ENCODE measurements around the gene PRKN.

Gene PRKN

DNA sequence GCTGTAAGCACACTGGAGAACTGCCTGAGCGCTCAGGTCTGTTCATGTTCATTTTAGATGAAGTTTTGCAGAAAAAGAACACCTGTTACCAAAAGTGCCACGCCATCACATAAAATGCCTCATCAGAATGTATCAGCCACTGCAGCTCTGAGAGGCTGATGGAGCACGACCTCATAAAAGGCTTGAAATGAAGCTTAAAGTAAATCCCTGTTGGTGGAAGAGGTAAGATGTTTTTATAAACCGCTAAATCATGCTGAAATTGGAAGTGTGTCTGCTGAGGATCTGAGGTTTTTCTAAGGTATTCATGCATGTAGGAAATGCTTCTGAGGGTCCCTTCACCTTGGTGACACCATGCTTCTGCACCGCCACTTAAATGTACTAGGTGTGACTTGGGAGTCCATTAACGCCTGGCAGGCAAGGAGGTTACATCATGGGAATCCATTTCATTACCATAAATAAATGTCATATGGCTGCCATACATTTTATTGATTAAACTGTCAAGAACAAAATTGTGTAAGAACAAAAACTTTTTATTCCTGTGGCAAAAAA, 1090.6 kb downstream of the PRKN start:
- no peak for DNase-seq (ENCODE audit: low read depth)
- no peak overlapping the region for H3K4me3 ChIP-seq (ENCODE audit: low read length)
- TF ChIP-seq, protein P1, sequence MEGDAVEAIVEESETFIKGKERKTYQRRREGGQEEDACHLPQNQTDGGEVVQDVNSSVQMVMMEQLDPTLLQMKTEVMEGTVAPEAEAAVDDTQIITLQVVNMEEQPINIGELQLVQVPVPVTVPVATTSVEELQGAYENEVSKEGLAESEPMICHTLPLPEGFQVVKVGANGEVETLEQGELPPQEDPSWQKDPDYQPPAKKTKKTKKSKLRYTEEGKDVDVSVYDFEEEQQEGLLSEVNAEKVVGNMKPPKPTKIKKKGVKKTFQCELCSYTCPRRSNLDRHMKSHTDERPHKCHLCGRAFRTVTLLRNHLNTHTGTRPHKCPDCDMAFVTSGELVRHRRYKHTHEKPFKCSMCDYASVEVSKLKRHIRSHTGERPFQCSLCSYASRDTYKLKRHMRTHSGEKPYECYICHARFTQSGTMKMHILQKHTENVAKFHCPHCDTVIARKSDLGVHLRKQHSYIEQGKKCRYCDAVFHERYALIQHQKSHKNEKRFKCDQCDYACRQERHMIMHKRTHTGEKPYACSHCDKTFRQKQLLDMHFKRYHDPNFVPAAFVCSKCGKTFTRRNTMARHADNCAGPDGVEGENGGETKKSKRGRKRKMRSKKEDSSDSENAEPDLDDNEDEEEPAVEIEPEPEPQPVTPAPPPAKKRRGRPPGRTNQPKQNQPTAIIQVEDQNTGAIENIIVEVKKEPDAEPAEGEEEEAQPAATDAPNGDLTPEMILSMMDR (IDR thresholded peaks at IDR 0.05; ENCODE audit: insufficient read depth, low read depth, low read length, missing control alignments): no peak

DNA sequence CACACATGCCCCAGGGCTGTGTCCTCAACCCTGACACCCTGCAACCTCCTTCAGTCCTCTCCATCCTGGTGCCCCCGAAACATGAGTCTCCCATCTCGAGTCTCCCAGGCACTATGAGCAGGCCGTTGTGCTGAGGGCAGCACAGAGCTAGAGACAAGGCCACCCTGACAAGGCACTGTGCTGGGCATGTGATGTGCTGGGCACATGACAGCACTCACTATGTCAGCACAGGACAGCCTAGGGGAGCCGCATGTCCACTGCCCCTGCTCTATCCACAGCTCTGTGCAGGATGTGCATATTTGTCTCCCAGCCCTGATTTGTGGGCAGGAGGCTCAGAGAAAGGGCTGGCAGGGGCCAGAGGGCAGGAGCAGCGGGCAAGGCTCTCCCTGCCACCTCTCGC, 1091.6 kb downstream of the PRKN start:
- DNase-seq (ENCODE audit: low read depth): no peak
- H3K4me3 ChIP-seq (ENCODE audit: low read length): no peak overlapping the region
- TF ChIP-seq, protein P1 (IDR thresholded peaks at IDR 0.05; ENCODE audit: insufficient read depth, low read depth, low read length, missing control alignments): no peak

DNA sequence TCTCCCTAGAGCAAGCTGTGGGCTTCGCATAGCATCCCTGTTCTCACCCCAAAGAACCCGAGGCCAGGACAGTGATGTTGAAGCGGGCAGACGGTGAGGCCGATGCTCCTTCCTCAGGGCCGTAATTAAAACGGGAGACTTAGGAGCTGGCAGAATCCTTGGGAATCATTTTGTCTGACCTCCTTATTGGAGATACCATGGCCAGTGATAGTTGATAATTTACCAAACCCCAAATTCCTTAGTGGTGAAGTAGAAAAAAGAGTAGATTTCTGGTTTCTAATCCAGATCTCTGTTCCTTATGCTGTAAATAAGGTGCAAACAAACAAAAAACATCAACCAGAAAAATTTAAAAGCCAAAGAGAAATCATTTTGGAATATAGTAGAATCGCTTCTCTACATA, 1092.7 kb downstream of the PRKN start:
- TF ChIP-seq, protein P1 (IDR thresholded peaks at IDR 0.05; ENCODE audit: insufficient read depth, low read depth, low read length, missing control alignments): no peak
- no peak for DNase-seq (ENCODE audit: low read depth)
- H3K4me3 ChIP-seq (ENCODE audit: low read length): no peak overlapping the region

DNA sequence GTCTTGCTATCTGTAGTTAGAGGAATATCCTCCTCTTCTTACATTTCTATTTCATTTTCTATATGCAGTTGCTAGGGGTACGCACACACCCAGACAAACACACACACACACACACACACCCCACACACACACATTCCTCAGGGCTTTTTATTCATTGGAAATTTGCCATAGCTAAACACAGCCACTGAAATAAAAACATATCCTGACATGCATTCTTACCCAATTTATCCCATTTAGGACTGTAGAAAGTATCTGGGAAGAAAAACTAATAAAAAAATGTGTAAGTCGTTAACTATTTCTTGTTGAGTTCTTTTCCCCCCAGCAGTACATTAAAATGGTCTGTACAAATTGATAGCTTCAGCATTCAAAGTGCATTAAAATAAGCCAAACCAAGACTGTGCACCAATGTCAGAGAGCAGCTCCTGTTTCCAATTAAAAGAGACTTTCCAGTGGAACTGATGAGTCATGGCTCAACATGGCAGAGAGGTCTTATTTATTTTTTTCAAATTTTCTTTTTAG, 1095.8 kb downstream of the PRKN start:
- no peak overlapping the region for H3K4me3 ChIP-seq (ENCODE audit: low read length)
- DNase-seq (ENCODE audit: low read depth): no peak
- TF ChIP-seq, protein P1 (IDR thresholded peaks at IDR 0.05; ENCODE audit: insufficient read depth, low read depth, low read length, missing control alignments): no peak

DNA sequence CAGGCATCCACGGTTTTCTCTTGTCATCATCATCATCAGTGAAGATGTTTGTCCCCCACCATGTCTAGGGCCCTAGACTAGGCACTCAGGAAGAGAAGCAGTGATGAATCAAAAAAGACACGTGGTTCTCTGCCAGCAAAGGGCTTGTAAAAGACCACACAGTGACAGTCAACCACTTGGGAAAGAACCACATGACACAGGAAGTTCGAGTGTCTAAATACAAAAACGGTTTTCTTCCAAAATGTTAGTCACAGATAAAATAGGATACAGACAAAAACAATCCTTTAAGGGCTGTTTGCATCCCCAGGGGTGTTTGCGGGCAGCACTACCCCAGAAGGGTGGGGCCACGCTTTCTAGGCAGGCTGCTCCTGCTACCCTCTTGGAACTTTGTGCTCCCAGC, 1096.9 kb downstream of the PRKN start:
- TF ChIP-seq, protein P1 (IDR thresholded peaks at IDR 0.05; ENCODE audit: insufficient read depth, low read depth, low read length, missing control alignments): no peak
- no peak overlapping the region for H3K4me3 ChIP-seq (ENCODE audit: low read length)
- DNase-seq (ENCODE audit: low read depth): no peak

DNA sequence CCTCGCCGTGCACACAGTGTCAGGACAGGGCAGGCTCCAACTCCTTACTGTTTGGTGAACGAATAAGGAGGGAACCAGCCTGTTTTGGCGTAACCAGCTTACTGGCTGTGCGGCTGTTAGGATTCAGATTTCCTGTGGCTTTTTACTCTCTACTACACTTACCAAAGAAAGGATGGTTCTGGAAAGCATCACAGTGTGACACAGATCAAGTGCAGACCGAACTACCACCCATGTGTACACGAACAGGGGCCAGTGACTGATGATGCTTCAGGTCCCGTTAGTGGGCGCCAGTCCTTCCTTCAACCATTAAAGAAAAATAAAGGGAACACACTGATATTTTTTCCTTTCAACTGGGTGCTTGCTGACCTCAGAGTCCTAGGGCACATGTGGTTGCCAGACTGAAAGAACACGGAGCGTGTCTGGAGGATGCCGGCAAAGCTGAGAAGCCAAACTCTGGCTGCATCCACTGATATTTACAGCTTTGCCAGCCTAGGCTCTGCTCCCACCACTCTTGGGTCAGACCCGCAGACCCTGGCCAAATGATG, 1101.4 kb downstream of the PRKN start:
- TF ChIP-seq, protein P1 (IDR thresholded peaks at IDR 0.05; ENCODE audit: insufficient read depth, low read depth, low read length, missing control alignments): no peak
- DNase-seq (ENCODE audit: low read depth): no peak
- H3K4me3 ChIP-seq (ENCODE audit: low read length): no peak overlapping the region

DNA sequence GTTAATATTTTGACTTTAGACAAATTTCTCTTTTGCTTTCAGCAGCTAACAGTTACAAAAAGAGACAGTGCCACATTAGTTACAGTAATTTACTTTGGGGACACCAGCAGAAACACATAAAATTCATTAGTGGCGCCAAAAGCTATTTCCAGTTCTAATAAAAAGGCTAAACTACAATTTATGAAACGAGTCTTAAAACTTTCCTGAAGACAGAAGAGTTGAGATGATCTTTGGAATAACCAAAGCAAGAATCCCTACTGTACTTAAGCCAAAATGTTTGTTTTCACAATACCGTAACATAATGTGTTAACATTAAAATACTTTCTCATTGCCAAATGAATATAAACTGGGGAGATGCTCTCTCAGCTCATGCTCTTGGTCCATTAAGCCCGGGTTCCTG, 1103.5 kb downstream of the PRKN start:
- DNase-seq (ENCODE audit: low read depth): no peak
- TF ChIP-seq, protein P1 (IDR thresholded peaks at IDR 0.05; ENCODE audit: insufficient read depth, low read depth, low read length, missing control alignments): no peak
- H3K4me3 ChIP-seq (ENCODE audit: low read length): no peak overlapping the region

Data from epithelial cell of esophagus (primary cell).